PC-3 (cell line): ENCODE measurements around the gene HPCAL4. TPM values are rescaled to one million over a fixed set of nuclear protein-coding genes. Genes with fewer than 3 reads are reported as not detected.

Source experiments
- ATAC-seq: fragments of 200-7000 bp; cut with Tn5 transposase; 2 replicates; pipeline ENCODE4 v1.9.1; 2020; ENCODE audit warnings: mild to moderate bottlenecking, moderate library complexity
- BruUV-seq: library from RNA; stranded (reverse); fragments of 400-500 nt; replicated peaks from 2 replicates; lab custom pipeline; 2021; lab: Mats Ljungman, UMichigan
- CTCF ChIA-PET: fragments of 300-600 bp; sonication (Branson Sonifier 250); formaldehyde crosslinking; loops from one replicate; lab custom pipeline; 2022; ENCODE audit warnings: antibody characterized with exemption; lab: Charles Lee
- POLR2A ChIA-PET: fragments of 300-600 bp; sonication (Branson Sonifier 250); formaldehyde crosslinking; loops from one replicate; lab custom pipeline; 2022; ENCODE audit warnings: antibody characterized with exemption; ENCODE audit not compliant: unreplicated experiment; lab: Charles Lee
- DNase-seq: peaks from one replicate; pipeline ENCODE4 v3.0.0-alpha.2; 2015
- H2AFZ ChIP-seq: fragments of 300-600 bp; sonication (generic); 2 replicates; pipeline ENCODE4 v1.6.0; 2016; ENCODE audit warnings: antibody characterized with exemption, low read length
- H3F3A ChIP-seq: fragments of 300-600 bp; sonication (generic); one replicate; pipeline ENCODE4 v1.6.0; 2017; ENCODE audit warnings: antibody characterized with exemption, low read length, control low read depth, mild to moderate bottlenecking; ENCODE audit not compliant: unreplicated experiment
- H3K27ac ChIP-seq: fragments of 300-600 bp; sonication (generic); 2 replicates; pipeline ENCODE4 v1.5.1; 2016; ENCODE audit warnings: mild to moderate bottlenecking, low read length
- H3K27me3 ChIP-seq: fragments of 300-600 bp; sonication (generic); 2 replicates; pipeline ENCODE4 v1.6.1; 2016; ENCODE audit warnings: low read length, mixed read lengths
- H3K36me3 ChIP-seq: fragments of 300-600 bp; sonication (generic); 2 replicates; pipeline ENCODE4 v1.6.1; 2016; ENCODE audit warnings: low read depth, mixed run types, low read length, mixed read lengths
- H3K4me1 ChIP-seq: fragments of 300-600 bp; sonication (generic); 2 replicates; pipeline ENCODE4 v1.5.1; 2016; ENCODE audit warnings: low read length; ENCODE audit not compliant: insufficient read depth
- H3K4me2 ChIP-seq: fragments of 300-600 bp; sonication (generic); 2 replicates; pipeline ENCODE4 v1.6.0; 2016; ENCODE audit warnings: low read length
- H3K4me3 ChIP-seq: fragments of 300-600 bp; sonication (generic); 2 replicates; pipeline ENCODE4 v1.5.1; 2016; ENCODE audit warnings: mild to moderate bottlenecking, low read length, mixed read lengths
- H3K79me2 ChIP-seq: fragments of 300-600 bp; sonication (generic); 2 replicates; pipeline ENCODE4 v1.6.1; 2017; ENCODE audit warnings: low read length, mixed read lengths
- H3K9ac ChIP-seq: fragments of 300-600 bp; sonication (generic); 2 replicates; pipeline ENCODE4 v1.6.0; 2016; ENCODE audit warnings: mild to moderate bottlenecking, low read length
- H3K9me2 ChIP-seq: fragments of 300-600 bp; sonication (generic); replicated peaks from 2 replicates; pipeline ENCODE4 v1.6.1; 2016; ENCODE audit warnings: mixed run types, low read length, mixed read lengths
- H3K9me3 ChIP-seq: fragments of 300-600 bp; sonication (generic); 2 replicates; pipeline ENCODE4 v1.6.1; 2016; ENCODE audit warnings: low read length, mixed read lengths
- H4K20me1 ChIP-seq: fragments of 300-600 bp; sonication (generic); 2 replicates; pipeline ENCODE4 v1.6.1; 2016; ENCODE audit warnings: low read length, mixed read lengths
- EZH2 ChIP-seq: fragments of 300-600 bp; sonication (generic); IDR thresholded peaks from one replicate; pipeline ENCODE4 v1.6.1; 2017; ENCODE audit warnings: antibody characterized with exemption, mild to moderate bottlenecking, low read length; ENCODE audit not compliant: unreplicated experiment
- EZH2phosphoT487 ChIP-seq: fragments of 300-600 bp; sonication (generic); IDR thresholded peaks from 2 replicates; pipeline ENCODE4 v1.6.1; 2018; ENCODE audit warnings: mild to moderate bottlenecking, antibody characterized with exemption, low read length, borderline replicate concordance
- intact Hi-C: fragments of 100-400 bp; cut with micrococcal nuclease; formaldehyde crosslinking; loops from 2 replicates; pipeline ENCODE4 v1.9.0; 2023
- total RNA-seq: library from RNA; depleted of rRNA; stranded (reverse); fragments of >200 nt; gene quantifications from 2 replicates; pipeline ENCODE4 v1.2.3, GENCODE V29; 2014
- TF ChIP-seq, protein P1 (sequence below): fragments of 300-600 bp; sonication (generic); conservative IDR thresholded peaks from 2 replicates; pipeline ENCODE4 v1.5.1; 2017; ENCODE audit warnings: antibody characterized with exemption, low read depth, mild to moderate bottlenecking, low read length

The HPCAL4 gene
- total RNA-seq, 1 experiment from 2014 or later, result 0.04 TPM

- Histone ChIP-seq H3K27ac (no peak overlapping the region), H3K9me2 (no peaks in the 10 kb centered on the region), H3K4me3 (no peak overlapping the region), H3K79me2 (no peaks in the 10 kb centered on the region), H3K9me3 (no peaks in the 10 kb centered on the region), H3F3A (no peaks in the 10 kb centered on the region), H3K4me2 (no peak overlapping the region), H3K36me3 (no peaks in the 10 kb centered on the region), H3K27me3 (peaks cover 19% of the 10 kb centered on the region), H3K4me1 (no peaks in the 10 kb centered on the region), H3K9ac (no peak overlapping the region), H4K20me1 (no peaks in the 10 kb centered on the region), H2AFZ (no peak overlapping the region)
- intact Hi-C loops, result no loop called here
- ATAC-seq (no peak), DNase-seq (no peak)
- ChIA-PET POLR2A (no interaction called here), CTCF (interaction anchor here (0.6 kb wide), 1 partner anchor 8 kb away, joined by 6 read pairs; the partner anchor contains the start of gene HPCAL4)
- no TSS peak for BruUV-seq
- TF ChIP-seq, protein P1, sequence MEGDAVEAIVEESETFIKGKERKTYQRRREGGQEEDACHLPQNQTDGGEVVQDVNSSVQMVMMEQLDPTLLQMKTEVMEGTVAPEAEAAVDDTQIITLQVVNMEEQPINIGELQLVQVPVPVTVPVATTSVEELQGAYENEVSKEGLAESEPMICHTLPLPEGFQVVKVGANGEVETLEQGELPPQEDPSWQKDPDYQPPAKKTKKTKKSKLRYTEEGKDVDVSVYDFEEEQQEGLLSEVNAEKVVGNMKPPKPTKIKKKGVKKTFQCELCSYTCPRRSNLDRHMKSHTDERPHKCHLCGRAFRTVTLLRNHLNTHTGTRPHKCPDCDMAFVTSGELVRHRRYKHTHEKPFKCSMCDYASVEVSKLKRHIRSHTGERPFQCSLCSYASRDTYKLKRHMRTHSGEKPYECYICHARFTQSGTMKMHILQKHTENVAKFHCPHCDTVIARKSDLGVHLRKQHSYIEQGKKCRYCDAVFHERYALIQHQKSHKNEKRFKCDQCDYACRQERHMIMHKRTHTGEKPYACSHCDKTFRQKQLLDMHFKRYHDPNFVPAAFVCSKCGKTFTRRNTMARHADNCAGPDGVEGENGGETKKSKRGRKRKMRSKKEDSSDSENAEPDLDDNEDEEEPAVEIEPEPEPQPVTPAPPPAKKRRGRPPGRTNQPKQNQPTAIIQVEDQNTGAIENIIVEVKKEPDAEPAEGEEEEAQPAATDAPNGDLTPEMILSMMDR, result no peak
- TF ChIP-seq EZH2phosphoT487 (no peak), EZH2 (no peak)
Observed at GRCh38 chr1:39699419-39699818, 8.2 kb upstream of the HPCAL4 start.

GRCh38 chr1:39698568-39698967 lies 7.3 kb upstream of the HPCAL4 start:
- DNase-seq, result no peak
- Histone ChIP-seq H3K27me3 (peaks cover 19% of the 10 kb centered on the region), H3K4me1 (no peaks in the 10 kb centered on the region), H3F3A (no peaks in the 10 kb centered on the region), H3K36me3 (no peaks in the 10 kb centered on the region), H3K9me3 (no peaks in the 10 kb centered on the region), H3K4me2 (no peak overlapping the region), H3K27ac (no peak overlapping the region), H3K79me2 (no peaks in the 10 kb centered on the region), H3K4me3 (no peak overlapping the region), H3K9me2 (no peaks in the 10 kb centered on the region), H2AFZ (no peak overlapping the region), H4K20me1 (no peaks in the 10 kb centered on the region), H3K9ac (no peak overlapping the region)
- ATAC-seq, result no peak
- BruUV-seq, result no TSS peak
- ChIA-PET POLR2A (no interaction called here), CTCF (no interaction called here)
- intact Hi-C loops, result no loop called here
- TF ChIP-seq EZH2 (no peak), EZH2phosphoT487 (no peak)
- TF ChIP-seq, protein P1, result no peak

GRCh38 chr1:39696448-39696847 lies 5.2 kb upstream of the HPCAL4 start:
- Histone ChIP-seq H3K4me2 (no peak overlapping the region), H3K79me2 (no peaks in the 10 kb centered on the region), H3K4me3 (no peak overlapping the region), H3K9me3 (no peaks in the 10 kb centered on the region), H3K4me1 (no peaks in the 10 kb centered on the region), H3K36me3 (no peaks in the 10 kb centered on the region), H4K20me1 (no peaks in the 10 kb centered on the region), H3K9ac (no peak overlapping the region), H3K9me2 (no peaks in the 10 kb centered on the region), H3K27me3 (peaks cover 19% of the 10 kb centered on the region), H3K27ac (no peak overlapping the region), H3F3A (no peaks in the 10 kb centered on the region), H2AFZ (no peak overlapping the region)
- ATAC-seq (no peak), DNase-seq (no peak)
- TF ChIP-seq, protein P1, result no peak
- TF ChIP-seq EZH2phosphoT487, result no peak
- TF ChIP-seq EZH2, result no peak
- intact Hi-C loops, result no loop called here
- BruUV-seq, result no TSS peak
- ChIA-PET CTCF (no interaction called here), POLR2A (interaction anchor here (0.5 kb wide), 1 partner anchor 557 kb away, joined by 12 read pairs; no protein-coding TSS in a partner anchor)
